HEK293 (cell line): ENCODE measurements around the gene TTLL12.
A peak's percentile ranks its signal among the peaks of the same experiment; 100 is the strongest.

Source experiments
- CTCF ChIA-PET: fragments of 350-600 bp; formaldehyde crosslinking; extraction: SDS; loops from one replicate; lab custom pipeline; 2021; ENCODE audit warnings: antibody characterized with exemption; lab: Yijun Ruan, JAX
- POLR2A ChIA-PET: fragments of 300-600 bp; formaldehyde crosslinking; extraction: SDS; loops from one replicate; lab custom pipeline; 2020; ENCODE audit warnings: antibody characterized with exemption, inconsistent platforms; lab: Yijun Ruan, JAX
- H3K27ac ChIP-seq: fragments of 200-500 bp; sonication (Bioruptor generic); 2 replicates; pipeline ENCODE4 v1.5.1; 2014; ENCODE audit warnings: low read depth, low read length, control low read depth, inconsistent platforms; ENCODE audit errors: extremely low read depth
- H3K36me3 ChIP-seq, 2 experiments: fragments of 200-500 bp in 1 of 2; sonication (Bioruptor generic) in 1 of 2; 1 replicate in 1 of 2; 2 replicates in 1 of 2; pipeline ENCODE4 v1.5.1; 2014 to 2017; ENCODE audit warnings: inconsistent platforms in 2 of 2, low read length in 2 of 2; ENCODE audit not compliant: control insufficient read depth in 2 of 2, insufficient read depth in 1 of 2
- H3K4me1 ChIP-seq: fragments of 200-500 bp; sonication (Bioruptor generic); 2 replicates; pipeline ENCODE4 v1.5.1; 2014; ENCODE audit warnings: mild to moderate bottlenecking, low read length, inconsistent platforms; ENCODE audit not compliant: control insufficient read depth, insufficient read depth
- H3K4me3 ChIP-seq: 2 replicates; pipeline ENCODE4 v1.5.1; 2011; ENCODE audit warnings: low read depth, mild to moderate bottlenecking, control low read depth, low read length, moderate library complexity
- H3K9me3 ChIP-seq: fragments of 200-500 bp; sonication (Bioruptor generic); 2 replicates; pipeline ENCODE4 v1.5.1; 2014; ENCODE audit warnings: low read depth, low read length, inconsistent platforms; ENCODE audit not compliant: control insufficient read depth, insufficient read depth
- EGR2 ChIP-seq: fragments of 450-650 bp; formaldehyde crosslinking; IDR thresholded peaks from 2 replicates; pipeline ENCODE4 v1.5.1; 2016; ENCODE audit warnings: low read depth, missing biosample characterization, missing genetic modification characterization
- HIC1 ChIP-seq: fragments of 450-650 bp; formaldehyde crosslinking; IDR thresholded peaks from 2 replicates; pipeline ENCODE4 v1.5.1; 2016; ENCODE audit warnings: missing biosample characterization, missing genetic modification characterization
- KLF10 ChIP-seq: fragments of 450-650 bp; IDR thresholded peaks from 2 replicates; pipeline ENCODE4 v1.5.1; 2018; ENCODE audit warnings: missing biosample characterization, mild to moderate bottlenecking, missing genetic modification characterization
- MEIS1 ChIP-seq: sonication (generic); formaldehyde crosslinking; IDR thresholded peaks from 2 replicates; pipeline ENCODE4 v1.8.1; 2022; ENCODE audit warnings: missing genetic modification reagents, mild to moderate bottlenecking, borderline replicate concordance
- TRIM28 ChIP-seq: IDR thresholded peaks from 2 replicates; pipeline ENCODE4 v1.6.1; 2011; ENCODE audit warnings: low read length, control low read depth, borderline replicate concordance
- ZBTB20 ChIP-seq: fragments of 450-650 bp; formaldehyde crosslinking; IDR thresholded peaks from 2 replicates; pipeline ENCODE4 v1.5.1; 2016; ENCODE audit warnings: missing biosample characterization, missing genetic modification characterization
- ZFHX2 ChIP-seq: fragments of 450-650 bp; formaldehyde crosslinking; conservative IDR thresholded peaks from 2 replicates; pipeline ENCODE4 v1.5.1; 2016; ENCODE audit warnings: missing biosample characterization, missing genetic modification characterization
- ZNF121 ChIP-seq: fragments of 450-650 bp; formaldehyde crosslinking; IDR thresholded peaks from 2 replicates; pipeline ENCODE4 v1.5.1; 2016; ENCODE audit warnings: missing biosample characterization, missing genetic modification characterization
- ZNF140 ChIP-seq: fragments of 450-650 bp; formaldehyde crosslinking; IDR thresholded peaks from 2 replicates; pipeline ENCODE4 v1.5.1; 2016; ENCODE audit warnings: missing biosample characterization, missing genetic modification characterization
- ZNF23 ChIP-seq: fragments of 450-650 bp; formaldehyde crosslinking; IDR thresholded peaks from 2 replicates; pipeline ENCODE4 v1.5.1; 2016; ENCODE audit warnings: missing biosample characterization, missing genetic modification characterization, borderline replicate concordance
- ZNF416 ChIP-seq: fragments of 450-650 bp; formaldehyde crosslinking; IDR thresholded peaks from 2 replicates; pipeline ENCODE4 v1.5.1; 2016; ENCODE audit warnings: missing biosample characterization, missing genetic modification characterization
- ZNF488 ChIP-seq: fragments of 450-650 bp; formaldehyde crosslinking; IDR thresholded peaks from 2 replicates; pipeline ENCODE4 v1.5.1; 2016; ENCODE audit warnings: missing biosample characterization, missing genetic modification characterization
- ZNF510 ChIP-seq: fragments of 450-650 bp; formaldehyde crosslinking; IDR thresholded peaks from 2 replicates; pipeline ENCODE4 v1.5.1; 2018; ENCODE audit warnings: mild to moderate bottlenecking, missing genetic modification characterization, missing biosample characterization; ENCODE audit not compliant: insufficient replicate concordance
- ZNF610 ChIP-seq: fragments of 450-650 bp; formaldehyde crosslinking; IDR thresholded peaks from 2 replicates; pipeline ENCODE4 v1.5.1; 2016; ENCODE audit warnings: missing biosample characterization, missing genetic modification characterization, borderline replicate concordance
- ZNF670 ChIP-seq: fragments of 450-650 bp; formaldehyde crosslinking; IDR thresholded peaks from 2 replicates; pipeline ENCODE4 v1.5.1; 2016; ENCODE audit warnings: missing biosample characterization, missing genetic modification characterization, low read depth
- TF ChIP-seq, protein P1 (sequence below): fragments of 450-650 bp; formaldehyde crosslinking; IDR thresholded peaks from 2 replicates; pipeline ENCODE4 v1.5.1; 2016; ENCODE audit warnings: missing biosample characterization, missing genetic modification characterization
- TF ChIP-seq, protein P2 (sequence below): fragments of 450-650 bp; formaldehyde crosslinking; IDR thresholded peaks from 2 replicates; pipeline ENCODE4 v1.5.1; 2016; ENCODE audit warnings: missing biosample characterization, missing genetic modification characterization
- TF ChIP-seq, protein P3 (sequence below): fragments of 450-650 bp; formaldehyde crosslinking; IDR thresholded peaks from 2 replicates; pipeline ENCODE4 v1.5.1; 2016; ENCODE audit warnings: missing biosample characterization, missing genetic modification characterization

Gene TTLL12

GRCh38 chr22:43200555-43200954, 13.6 kb upstream of the TTLL12 start:
- no peaks in the 10 kb centered on the region for H3K4me1 ChIP-seq
- CTCF ChIA-PET: interaction anchor here (0.6 to 2.4 kb wide), 4 partner anchors 11 to 460 kb away, joined by 3 to 13 read pairs (median 4); no protein-coding TSS in a partner anchor
- H3K27ac ChIP-seq: no peak overlapping the region
- TF ChIP-seq ZNF121 (tag by site-specific recombination) (no peak), KLF10 (tag by site-specific recombination) (no peak), ZNF23 (tag by site-specific recombination) (no peak), ZNF488 (tag by site-specific recombination) (no peak), TRIM28 (no peak), MEIS1 (no peak), ZNF670 (tag by site-specific recombination) (no peak), ZNF510 (tag by site-specific recombination) (no peak), HIC1 (tag by site-specific recombination) (no peak), ZBTB20 (tag by site-specific recombination) (no peak), ZNF416 (tag by site-specific recombination) (no peak), ZFHX2 (peak; percentile 55), EGR2 (tag by site-specific recombination) (peak; percentile 57), ZNF610 (tag by site-specific recombination) (no peak), ZNF140 (tag by site-specific recombination) (no peak)
- TF ChIP-seq, protein P1, sequence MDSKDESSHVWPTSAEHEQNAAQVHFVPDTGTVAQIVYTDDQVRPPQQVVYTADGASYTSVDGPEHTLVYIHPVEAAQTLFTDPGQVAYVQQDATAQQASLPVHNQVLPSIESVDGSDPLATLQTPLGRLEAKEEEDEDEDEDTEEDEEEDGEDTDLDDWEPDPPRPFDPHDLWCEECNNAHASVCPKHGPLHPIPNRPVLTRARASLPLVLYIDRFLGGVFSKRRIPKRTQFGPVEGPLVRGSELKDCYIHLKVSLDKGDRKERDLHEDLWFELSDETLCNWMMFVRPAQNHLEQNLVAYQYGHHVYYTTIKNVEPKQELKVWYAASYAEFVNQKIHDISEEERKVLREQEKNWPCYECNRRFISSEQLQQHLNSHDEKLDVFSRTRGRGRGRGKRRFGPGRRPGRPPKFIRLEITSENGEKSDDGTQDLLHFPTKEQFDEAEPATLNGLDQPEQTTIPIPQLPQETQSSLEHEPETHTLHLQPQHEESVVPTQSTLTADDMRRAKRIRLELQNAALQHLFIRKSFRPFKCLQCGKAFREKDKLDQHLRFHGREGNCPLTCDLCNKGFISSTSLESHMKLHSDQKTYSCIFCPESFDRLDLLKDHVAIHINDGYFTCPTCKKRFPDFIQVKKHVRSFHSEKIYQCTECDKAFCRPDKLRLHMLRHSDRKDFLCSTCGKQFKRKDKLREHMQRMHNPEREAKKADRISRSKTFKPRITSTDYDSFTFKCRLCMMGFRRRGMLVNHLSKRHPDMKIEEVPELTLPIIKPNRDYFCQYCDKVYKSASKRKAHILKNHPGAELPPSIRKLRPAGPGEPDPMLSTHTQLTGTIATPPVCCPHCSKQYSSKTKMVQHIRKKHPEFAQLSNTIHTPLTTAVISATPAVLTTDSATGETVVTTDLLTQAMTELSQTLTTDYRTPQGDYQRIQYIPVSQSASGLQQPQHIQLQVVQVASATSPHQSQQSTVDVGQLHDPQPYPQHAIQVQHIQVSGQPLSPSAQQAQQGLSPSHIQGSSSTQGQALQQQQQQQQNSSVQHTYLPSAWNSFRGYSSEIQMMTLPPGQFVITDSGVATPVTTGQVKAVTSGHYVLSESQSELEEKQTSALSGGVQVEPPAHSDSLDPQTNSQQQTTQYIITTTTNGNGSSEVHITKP: no peak
- TF ChIP-seq, protein P2, sequence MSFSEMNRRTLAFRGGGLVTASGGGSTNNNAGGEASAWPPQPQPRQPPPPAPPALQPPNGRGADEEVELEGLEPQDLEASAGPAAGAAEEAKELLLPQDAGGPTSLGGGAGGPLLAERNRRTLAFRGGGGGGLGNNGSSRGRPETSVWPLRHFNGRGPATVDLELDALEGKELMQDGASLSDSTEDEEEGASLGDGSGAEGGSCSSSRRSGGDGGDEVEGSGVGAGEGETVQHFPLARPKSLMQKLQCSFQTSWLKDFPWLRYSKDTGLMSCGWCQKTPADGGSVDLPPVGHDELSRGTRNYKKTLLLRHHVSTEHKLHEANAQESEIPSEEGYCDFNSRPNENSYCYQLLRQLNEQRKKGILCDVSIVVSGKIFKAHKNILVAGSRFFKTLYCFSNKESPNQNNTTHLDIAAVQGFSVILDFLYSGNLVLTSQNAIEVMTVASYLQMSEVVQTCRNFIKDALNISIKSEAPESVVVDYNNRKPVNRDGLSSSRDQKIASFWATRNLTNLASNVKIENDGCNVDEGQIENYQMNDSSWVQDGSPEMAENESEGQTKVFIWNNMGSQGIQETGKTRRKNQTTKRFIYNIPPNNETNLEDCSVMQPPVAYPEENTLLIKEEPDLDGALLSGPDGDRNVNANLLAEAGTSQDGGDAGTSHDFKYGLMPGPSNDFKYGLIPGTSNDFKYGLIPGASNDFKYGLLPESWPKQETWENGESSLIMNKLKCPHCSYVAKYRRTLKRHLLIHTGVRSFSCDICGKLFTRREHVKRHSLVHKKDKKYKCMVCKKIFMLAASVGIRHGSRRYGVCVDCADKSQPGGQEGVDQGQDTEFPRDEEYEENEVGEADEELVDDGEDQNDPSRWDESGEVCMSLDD: no peak
- TF ChIP-seq, protein P3, sequence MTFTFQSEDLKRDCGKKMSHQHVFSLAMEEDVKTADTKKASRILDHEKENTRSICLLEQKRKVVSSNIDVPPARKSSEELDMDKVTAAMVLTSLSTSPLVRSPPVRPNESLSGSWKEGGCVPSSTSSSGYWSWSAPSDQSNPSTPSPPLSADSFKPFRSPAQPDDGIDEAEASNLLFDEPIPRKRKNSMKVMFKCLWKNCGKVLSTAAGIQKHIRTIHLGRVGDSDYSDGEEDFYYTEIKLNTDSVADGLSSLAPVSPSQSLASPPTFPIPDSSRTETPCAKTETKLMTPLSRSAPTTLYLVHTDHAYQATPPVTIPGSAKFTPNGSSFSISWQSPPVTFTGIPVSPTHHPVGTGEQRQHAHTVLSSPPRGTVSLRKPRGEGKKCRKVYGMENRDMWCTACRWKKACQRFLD (tag by site-specific recombination): no peak
- no peaks in the 10 kb centered on the region for H3K9me3 ChIP-seq
- POLR2A ChIA-PET: interaction anchor here (0.7 to 3.9 kb wide), 2 partner anchors 13 to 15 kb away, joined by 5 to 20 read pairs; no protein-coding TSS in a partner anchor
- no peaks in the 10 kb centered on the region for H3K36me3 ChIP-seq
- H3K4me3 ChIP-seq: no peak overlapping the region
